ENCODE measurements around the gene TMEM91.
"Not testable (repeated sequence)": the region's sequence is repeated elsewhere in the genome, so short reads cannot be mapped to it uniquely, and the experiment has no call there.

TMEM91 gene

DNA sequence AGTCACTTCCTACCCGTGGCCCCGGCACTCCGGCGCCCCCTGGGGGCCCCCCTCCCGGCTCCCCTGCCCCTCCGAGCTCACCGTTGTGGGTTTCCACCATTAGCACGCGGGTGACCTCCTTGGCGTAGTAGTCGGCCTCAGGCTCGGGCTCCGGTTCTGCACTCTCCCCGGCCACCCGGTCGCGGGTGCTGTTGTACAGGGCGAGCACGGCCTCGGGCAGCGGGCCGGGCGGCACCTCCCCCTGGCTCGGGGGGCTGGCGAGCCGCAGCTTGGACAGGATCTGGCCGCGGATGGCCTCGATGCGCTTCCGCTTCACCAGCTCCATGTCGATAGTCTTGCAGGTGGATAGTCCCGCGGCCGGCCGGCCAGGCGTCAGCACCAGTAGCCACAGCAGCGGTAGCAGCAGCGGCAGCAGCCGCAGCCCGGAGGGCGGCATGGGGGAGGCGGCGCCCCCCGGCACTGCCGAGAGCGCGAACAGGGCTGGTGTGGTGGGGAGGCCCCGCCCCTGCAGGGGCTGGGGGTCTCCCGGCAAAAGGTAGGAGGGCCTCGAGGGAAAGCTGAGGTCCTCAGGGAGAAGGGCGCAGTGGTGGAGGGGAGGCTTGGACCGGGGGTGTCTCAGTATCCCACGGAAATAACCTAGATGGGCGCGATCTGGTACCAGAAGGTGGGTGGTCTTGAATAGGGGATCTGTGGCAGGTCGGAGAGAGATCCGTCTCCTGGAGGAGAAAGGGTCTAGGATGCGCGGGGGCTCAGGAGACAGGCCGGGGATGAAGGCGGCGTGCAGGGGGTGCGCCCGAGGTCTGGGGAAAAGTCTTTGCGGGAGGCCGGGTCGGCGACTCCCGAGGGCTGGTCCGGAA lies 23.5 kb upstream of the TMEM91 start:
- H3K4me3 ChIP-seq (ENCODE audit: low read depth, low read length): peak overlapping the region; percentile 96
- no peak for DNase-seq (ENCODE audit: low read depth)

DNA sequence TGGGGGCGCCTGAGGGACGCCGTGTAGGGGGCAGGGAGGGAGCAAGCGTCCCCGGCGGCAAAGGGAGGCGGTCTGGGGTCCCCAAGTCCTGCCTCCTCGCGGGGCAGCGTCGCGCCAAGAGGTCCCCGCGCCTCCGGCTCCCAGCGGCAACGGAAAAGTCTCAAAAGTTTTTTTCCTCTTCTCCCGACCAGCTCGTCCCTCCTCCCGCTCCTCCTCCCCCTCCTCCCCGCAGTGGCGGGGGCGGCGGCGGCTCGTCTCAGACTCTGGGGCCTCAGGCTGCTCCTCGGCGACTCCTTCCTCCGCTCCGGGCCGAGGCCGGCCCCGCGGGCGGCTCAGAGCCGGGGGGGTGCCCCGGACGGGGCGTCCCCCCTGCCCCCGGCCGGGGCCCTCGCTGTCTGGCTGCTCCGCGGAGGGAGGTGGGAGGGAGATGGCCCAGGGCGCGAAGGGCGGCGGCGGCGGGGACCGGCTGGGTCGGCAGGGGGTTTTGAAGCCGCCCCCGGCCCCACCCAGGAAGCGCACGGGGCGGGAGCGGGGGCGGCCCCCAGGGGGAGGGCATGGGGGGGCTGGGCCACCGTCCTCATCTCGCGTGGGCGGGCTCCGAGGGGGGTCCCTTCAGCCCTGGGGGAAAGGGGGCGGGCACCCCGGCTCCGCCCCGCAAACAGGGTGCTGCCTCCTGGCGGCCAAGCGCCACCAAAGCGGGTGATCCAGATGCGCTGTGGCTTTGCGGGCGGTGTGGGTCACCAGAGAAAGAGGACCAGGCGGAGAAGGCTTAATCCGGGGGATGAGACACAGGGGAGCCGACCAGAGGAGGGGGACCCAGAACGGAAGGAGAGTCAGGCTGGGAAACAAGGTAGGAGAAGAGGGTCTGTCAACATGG lies 22.6 kb upstream of the TMEM91 start, which contains the start of gene TGFB1:
Gene TGFB1, minus strand, starts transcription at position 457 of the 877 bp plus-strand sequence. CDS start 878 bp downstream, outside the sequence.
- peak; percentile 54 for DNase-seq (ENCODE audit: low read depth)
- peak within 1 kb of the TSS; percentile 96 for H3K4me3 ChIP-seq (ENCODE audit: low read depth, low read length)

DNA sequence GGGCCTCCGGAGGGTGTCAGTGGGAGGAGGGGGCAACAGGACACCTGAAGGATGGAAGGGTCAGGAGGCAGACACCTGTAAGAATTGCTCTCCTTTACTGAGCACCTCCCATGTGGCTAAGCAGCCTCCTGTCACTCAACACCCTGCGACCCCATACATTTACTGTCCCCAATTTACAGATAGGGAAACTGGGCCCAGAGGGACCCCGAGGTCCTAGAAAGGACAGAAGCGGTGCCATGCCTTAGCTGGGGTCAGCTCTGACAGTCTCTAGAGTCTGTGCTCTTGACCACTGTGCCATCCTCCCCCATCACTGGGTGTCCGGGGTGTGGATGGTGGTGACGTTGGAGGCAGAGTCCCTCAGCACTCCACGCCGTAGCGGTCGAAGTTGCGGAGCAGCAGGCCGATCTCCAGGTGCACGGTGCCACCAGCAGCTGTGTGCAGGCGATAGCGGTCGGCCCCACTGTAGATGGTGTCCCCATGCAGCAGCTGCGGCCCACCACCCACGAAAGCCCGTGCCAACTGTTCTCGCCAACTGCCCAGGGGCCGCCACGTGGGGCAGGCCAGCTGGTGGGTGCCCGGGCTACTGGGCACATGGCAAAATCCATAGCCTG lies 21.9 kb upstream of the TMEM91 start:
- no peak for DNase-seq (ENCODE audit: low read depth)

DNA sequence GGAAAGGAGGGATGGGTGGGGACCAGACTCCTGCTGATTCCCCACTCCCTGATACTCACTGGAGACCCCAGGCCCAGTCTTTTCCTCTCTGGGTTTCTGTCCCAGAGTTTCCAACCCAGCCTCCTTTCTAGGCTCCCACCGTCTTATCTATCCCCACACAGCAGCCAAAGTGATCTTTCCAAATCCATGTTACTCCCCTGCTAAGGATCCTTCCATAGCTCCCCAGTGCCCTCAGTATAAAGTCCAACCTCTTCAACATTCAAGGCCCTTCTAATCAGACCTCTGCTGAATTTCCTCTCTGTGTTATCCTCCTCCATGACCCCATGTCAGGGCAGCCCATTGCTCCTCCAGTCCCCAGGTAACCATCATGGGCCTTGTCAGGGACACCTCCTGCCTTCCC lies 21.3 kb upstream of the TMEM91 start:
- H3K4me3 ChIP-seq (ENCODE audit: low read depth, low read length): no peak overlapping the region
- DNase-seq (ENCODE audit: low read depth): no peak

More for the DNA sequence above, 21.9 kb upstream of the TMEM91 start:
- peak overlapping the region; percentile 96 for H3K4me3 ChIP-seq (ENCODE audit: low read depth, low read length)

DNA sequence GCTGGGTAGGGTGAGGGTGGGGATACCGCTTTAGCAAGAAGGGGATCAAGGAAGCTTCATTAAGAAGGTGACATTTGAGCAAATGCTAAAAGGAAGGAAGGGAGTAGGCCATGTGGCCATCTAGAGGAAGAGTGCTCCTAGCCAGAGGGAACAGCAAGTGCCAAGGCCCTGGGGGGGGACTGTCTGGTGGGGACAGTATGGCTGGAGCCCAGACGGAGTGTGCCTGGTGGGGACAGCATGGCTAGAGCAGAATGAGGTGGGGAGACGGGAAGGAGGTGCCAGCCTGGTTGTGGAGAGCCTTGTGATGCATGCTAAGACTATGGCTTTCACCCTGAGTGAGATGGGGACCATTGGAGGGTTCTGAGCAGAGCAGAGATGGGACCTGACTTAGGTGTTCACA lies 20.5 kb upstream of the TMEM91 start:
- no peak for DNase-seq (ENCODE audit: low read depth)
- H3K4me3 ChIP-seq (ENCODE audit: low read depth, low read length): no peak overlapping the region

DNA sequence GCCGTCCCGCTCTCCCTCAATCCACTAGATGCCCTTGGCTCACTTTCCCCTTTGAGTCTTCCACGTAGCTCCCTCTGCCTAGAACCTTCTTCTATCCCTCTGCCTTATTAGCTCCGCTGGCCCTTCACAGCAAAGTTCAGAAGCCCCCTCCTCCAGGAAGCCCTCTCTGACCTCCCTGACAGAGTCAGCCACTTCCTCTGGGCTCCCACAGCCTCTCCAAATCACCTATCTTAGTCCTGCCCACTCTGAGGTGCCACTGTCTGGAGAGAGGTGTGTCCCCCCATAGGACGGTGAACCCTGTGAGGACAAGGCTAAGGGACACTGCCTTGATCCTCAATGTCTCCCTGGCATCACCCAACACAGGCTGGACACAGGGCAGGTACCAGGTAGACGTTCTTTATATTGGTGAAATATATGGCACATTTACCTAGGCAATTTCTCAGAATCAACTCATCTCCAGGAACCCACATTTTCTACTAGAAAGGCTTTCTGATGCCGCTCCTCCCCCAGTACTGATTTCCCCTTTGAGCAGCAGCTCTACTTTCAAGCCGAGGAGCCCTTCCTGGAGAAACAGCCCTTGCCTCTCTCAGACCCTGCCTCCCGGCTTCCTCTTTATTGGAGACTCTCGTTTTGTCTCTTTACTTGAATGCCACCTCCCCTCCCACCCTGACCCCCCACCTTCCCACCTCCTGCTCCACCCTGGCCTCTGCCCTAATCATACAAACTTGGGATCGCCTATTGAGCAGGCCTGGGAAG lies 19.2 kb upstream of the TMEM91 start:
- DNase-seq (ENCODE audit: low read depth): no peak

DNA sequence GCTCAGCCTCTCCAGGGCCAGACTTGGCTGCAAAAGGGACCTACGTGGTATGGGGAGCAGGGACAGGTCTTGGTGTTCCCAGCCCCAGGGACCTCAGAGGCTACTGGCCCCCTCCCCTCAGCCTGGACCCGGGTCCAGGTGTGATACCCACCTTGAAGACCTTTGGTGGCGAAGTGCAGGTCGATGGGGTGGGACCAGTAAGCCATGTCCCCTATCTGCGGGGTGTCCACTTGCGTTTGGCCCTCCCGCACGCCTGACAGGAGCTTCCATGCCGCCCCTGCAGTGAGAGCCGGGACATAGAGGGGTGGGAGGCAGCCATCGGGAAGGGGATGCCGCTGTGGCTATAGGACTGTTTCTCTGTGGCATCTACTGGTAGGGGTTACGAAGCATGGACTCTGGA lies 18.6 kb upstream of the TMEM91 start:
- no peak for DNase-seq (ENCODE audit: low read depth)
- no peak overlapping the region for H3K4me3 ChIP-seq (ENCODE audit: low read depth, low read length)

More for the DNA sequence above, 19.2 kb upstream of the TMEM91 start:
- no peak overlapping the region for H3K4me3 ChIP-seq (ENCODE audit: low read depth, low read length)

DNA sequence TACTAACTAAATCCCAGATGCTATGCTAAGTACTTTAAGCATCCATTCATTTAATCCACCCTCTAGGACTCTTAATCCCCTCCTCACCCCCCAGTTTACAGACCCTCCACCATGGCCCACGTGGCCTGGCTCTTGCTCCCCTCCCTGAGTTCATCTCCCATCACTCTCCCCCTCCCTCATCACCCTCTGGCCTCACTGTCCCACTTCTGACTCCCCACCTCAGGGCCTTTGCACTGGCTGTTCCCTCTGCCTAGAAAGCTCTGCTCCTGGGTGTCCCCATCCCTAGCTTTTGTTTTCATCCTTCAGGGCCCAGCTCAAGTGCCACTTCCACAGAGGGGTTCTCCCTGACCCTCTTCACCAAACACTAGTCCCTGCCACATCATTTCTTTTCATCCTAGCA lies 16.6 kb upstream of the TMEM91 start:
- DNase-seq (ENCODE audit: low read depth): no peak
- no peak overlapping the region for H3K4me3 ChIP-seq (ENCODE audit: low read depth, low read length)

GRCh38 chr19:41362143-41362847 lies 14.0 kb upstream of the TMEM91 start:
- H3K4me3 ChIP-seq (ENCODE audit: low read depth, low read length): no peak overlapping the region
- DNase-seq (ENCODE audit: low read depth): no peak

- peak overlapping the region; percentile 77 for H3K4me3 ChIP-seq (ENCODE audit: low read depth, low read length)
- no peak for DNase-seq (ENCODE audit: low read depth)
These were observed 13.0 kb upstream of the TMEM91 start for GRCh38 chr19:41363371-41363752.

DNA sequence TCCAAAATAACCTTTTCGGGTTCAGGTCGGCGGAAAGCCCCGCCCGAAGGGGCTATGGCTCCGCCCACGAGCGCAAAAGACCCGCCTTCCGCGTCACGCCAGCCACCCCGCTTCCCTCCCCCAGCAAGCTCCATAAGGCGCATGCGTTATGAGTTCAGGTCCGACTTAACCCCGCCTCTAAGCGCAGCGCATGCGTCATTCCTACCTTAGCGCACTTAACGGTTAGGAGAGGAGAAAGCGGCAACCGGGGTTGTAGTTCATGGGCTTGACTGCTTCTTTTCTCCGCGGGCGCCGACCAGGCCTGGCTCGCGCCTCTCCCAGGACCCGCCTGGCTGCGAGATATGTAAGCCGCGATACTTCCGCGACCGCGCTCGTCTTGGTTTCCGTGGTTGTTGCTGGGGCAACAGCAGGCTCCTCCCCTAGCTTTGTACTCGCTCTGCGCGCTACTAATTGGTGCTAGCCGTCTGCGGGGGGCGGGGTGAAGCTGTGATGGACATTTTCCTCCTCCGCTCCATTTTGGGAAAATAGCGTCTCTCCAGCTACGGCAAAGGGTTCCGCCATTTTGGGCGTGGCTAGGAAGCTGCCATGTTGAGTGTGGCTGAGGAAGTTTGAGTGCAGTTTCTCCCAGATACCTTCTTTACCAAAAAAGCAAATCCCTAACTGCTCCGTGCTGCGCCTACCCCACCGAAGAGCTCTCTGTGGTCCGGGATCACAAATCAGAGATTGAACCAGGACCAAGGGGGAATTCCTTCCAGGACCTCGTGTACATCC lies 12.4 kb upstream of the TMEM91 start, which contains the start of gene B9D2:
Gene B9D2, minus strand, starts transcription at position 397 of the 771 bp plus-strand sequence. CDS start 630 bp downstream, outside the sequence.
- DNase-seq (ENCODE audit: low read depth): peak; percentile 90
- H3K4me3 ChIP-seq (ENCODE audit: low read depth, low read length): peak within 1 kb of the TSS; percentile 77

- no peak for DNase-seq (ENCODE audit: low read depth)
- peak overlapping the region; percentile 77 for H3K4me3 ChIP-seq (ENCODE audit: low read depth, low read length)
These were observed 11.6 kb upstream of the TMEM91 start for GRCh38 chr19:41364524-41365391.

DNA sequence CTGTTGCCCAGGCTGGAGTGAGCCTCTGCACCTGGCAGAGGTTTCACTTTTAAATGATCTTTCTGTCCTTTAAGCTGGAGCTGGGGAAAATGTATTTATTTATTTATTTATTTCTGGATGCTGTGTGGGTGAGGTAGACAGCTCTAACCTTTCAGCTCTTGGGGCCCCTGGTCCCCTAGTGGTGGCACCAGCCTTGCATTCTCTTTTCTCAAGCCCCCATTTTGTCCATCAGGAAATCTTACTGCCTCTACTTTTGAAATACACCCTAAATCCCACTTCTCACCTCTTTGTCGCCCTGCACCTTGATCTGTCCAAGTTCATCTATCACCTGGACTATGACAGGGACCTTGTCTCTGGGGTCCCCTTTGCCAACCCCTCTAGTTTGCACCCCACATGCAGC lies 10.2 kb upstream of the TMEM91 start:
- no peak overlapping the region for H3K4me3 ChIP-seq (ENCODE audit: low read depth, low read length)
- no peak for DNase-seq (ENCODE audit: low read depth)

- no peak for DNase-seq (ENCODE audit: low read depth)
- H3K4me3 ChIP-seq (ENCODE audit: low read depth, low read length): no peak overlapping the region
These were observed 8.5 kb upstream of the TMEM91 start for GRCh38 chr19:41367848-41368301.

DNA sequence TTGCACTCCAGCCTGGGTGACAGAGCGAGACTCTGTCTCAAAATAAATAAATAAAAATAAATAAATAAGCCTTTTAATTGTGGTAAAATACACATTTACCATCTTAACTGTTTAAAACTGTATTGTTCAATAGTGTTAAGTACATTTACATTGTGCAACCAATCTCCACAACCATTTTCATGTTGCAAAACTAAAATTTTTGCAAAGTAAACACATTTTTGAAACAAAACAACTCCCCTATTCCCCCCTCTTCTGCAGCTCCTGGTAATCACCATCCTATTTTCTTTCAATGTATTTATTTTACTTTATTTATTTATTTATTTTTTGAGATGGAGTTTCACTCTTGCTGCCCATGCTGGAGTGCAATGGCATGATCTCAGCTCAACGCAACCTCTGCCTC lies 6.6 kb upstream of the TMEM91 start:
- no peak overlapping the region for H3K4me3 ChIP-seq (ENCODE audit: low read depth, low read length)
- no peak for DNase-seq (ENCODE audit: low read depth)

GRCh38 chr19:41371119-41371518 lies 5.2 kb upstream of the TMEM91 start:
- DNase-seq (ENCODE audit: low read depth); H3K4me3 ChIP-seq (ENCODE audit: low read depth, low read length): not testable (repeated sequence)

DNA sequence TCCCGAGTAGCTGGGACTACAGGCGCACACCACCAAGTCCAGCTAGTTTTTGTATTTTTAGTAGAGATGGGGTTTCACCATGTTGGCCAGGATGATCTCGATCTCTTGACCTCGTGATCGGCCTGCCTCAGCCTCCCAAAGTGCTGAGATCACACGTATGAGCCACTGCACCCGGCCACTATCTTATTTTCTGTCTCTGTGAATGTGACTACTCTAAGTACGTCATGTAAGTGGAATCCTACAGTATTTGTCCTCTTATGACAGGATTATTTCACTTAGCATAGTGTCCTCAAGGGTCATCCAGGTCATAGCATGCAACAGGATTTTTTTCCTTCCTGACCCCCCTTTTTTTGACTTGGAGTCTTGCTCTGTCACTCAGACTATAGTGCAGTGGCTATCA lies 4.8 kb upstream of the TMEM91 start:
- H3K4me3 ChIP-seq (ENCODE audit: low read depth, low read length): no peak overlapping the region
- DNase-seq (ENCODE audit: low read depth): no peak
